T47D (cell line): Measurements from ENCODE around the gene ARHGEF5.
"Not testable (repeated sequence)": the region's sequence is repeated elsewhere in the genome, so short reads cannot be mapped to it uniquely, and the experiment has no call there.

Experiments
- DNase-seq, 2 experiments: peaks; one replicate each; pipeline versions ENCODE4 v3.0.0 to v3.0.0-alpha.2; 2011 to 2012; ENCODE audit warnings: low read depth in 1 of 2, low spot score in 1 of 2
- in situ Hi-C: cut with HindIII; loops from 2 replicates; pipeline ENCODE4 v1.10.0; 2016; ENCODE audit warnings: low sequenced_read_pairs, low pct_unique_long_range_greater_than_20kb

ARHGEF5 gene

DNA sequence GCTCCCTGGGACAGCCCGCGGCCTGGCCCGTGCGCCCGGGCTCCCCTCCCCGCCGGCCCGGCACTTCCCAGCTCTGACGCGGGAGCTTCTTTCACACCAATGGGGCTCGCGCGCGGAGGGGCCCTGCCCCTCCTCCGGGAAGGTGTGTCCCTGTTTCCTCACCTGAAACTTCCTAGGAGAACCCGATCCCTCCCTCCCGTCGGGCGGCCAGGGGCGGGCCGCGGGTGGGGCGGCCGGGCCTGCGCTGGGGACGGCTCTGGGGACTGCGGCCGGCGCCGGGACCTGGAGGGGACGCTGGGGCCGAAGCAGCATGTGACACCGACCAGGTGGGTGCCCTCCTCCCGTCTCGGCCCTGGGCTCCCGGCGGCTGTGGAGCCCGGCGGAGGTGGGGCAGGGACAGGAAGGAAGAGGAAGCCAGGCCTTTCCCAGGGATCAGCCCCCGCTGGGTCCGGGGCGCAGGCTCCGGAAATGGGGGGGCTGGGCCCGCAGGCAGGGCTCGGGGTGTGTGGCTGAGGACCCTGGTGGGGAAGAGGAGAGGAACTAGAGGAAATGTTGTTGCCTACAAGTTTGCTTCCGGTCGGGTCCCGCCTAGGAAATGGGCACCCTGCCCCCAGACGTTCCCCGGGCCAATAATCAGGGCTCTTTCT is at the start of gene ARHGEF5:
ARHGEF5 (plus strand) TSS at position 227 of the 647 bp plus-strand sequence. CDS start 7,268 bp downstream, outside the sequence.
- DNase-seq, in situ Hi-C loops: not testable (repeated sequence)

DNA sequence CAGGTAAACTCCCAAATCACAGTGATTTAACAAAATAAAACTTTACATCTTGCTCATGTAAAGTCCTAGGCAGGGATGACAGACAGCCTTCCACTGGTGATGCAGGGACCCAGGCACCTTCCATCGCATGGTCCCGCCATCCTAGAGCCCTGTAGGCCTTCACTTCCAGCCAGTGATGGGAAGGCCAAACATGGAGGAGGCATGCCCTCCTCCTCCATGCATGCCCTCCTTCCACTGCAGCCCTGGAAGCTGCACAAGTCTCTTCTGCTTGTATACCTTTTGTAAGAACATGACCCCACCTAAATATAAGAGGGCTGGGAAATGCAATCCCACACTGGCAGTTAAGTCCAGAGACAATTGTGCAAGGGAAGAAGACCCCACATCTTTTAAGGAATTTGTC is 45.5 kb upstream of the ARHGEF5 start:
- in situ Hi-C loops, DNase-seq: not testable (repeated sequence)

DNA sequence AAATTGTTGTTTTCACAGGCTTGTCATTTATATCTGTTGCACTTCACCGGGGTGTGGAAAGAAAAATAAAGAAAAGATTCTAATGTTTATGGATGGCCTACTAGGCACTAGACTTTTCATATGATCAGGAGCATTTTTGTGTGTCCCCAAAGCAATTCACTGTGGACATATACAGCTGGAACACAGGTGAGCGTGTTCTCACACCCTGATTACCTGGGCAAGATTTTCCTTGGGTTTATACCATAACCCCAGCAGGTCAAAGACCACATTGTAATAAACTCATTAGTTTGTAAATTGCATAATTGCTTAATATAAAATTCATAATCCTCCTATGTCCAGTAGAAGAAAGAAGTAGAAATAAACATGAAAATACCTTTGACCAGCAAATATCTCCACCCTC is 44.0 kb upstream of the ARHGEF5 start:
- not testable (repeated sequence) for DNase-seq

GRCh38 chr7:144311872-144312469 is 43.2 kb upstream of the ARHGEF5 start, which contains the start of gene OR2A1:
Gene OR2A1 (plus strand): TSS chr7:144312419. CDS start chr7:144318125, 5,706 bp downstream.
- DNase-seq, in situ Hi-C loops: not testable (repeated sequence)

More for the DNA sequence above, 44.0 kb upstream of the ARHGEF5 start:
- in situ Hi-C loops = not testable (repeated sequence)

GRCh38 chr7:144317537-144317936 is 37.7 kb upstream of the ARHGEF5 start:
- in situ Hi-C loops, DNase-seq: not testable (repeated sequence)

DNA sequence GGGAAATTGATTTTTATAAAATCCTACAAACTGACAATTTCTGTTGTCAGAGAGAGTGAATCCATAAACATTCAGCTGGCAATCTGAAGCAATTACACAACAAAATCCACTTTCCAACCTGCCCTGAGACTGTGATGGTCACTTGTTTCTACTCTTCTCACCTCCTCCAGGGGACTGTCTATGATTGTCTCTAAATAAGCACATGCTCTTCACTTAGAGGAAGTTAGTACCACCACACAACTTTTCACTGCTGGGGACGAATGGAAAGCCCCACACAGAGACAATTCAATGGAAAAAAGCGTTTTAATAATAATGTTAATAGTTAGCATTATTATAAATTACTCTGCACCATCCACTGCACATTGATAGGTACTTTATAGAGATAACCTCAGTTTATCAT is 35.7 kb upstream of the ARHGEF5 start:
- in situ Hi-C loops, DNase-seq: not testable (repeated sequence)

GRCh38 chr7:144321677-144322206 is 33.5 kb upstream of the ARHGEF5 start:
- DNase-seq, in situ Hi-C loops: not testable (repeated sequence)

DNA sequence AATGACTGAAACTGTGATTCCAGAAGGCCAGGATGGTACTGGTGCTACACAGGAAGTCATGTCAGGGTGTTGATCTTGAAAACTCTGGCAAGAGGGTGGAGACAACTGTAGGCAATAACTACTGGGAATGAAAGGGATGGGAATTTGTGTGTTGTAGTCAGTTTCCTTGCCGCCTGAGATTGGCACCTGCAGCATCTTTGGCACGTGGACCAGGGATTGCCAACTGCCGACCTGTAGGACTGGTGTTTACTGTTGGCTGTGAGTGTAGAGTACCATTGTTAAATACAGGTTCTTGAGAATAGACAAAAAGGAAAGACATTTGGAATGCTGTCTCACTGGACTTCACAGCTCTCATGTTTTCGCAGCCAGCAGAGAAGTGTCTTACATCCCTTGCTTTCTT is 31.8 kb upstream of the ARHGEF5 start:
- in situ Hi-C loops, DNase-seq: not testable (repeated sequence)

DNA sequence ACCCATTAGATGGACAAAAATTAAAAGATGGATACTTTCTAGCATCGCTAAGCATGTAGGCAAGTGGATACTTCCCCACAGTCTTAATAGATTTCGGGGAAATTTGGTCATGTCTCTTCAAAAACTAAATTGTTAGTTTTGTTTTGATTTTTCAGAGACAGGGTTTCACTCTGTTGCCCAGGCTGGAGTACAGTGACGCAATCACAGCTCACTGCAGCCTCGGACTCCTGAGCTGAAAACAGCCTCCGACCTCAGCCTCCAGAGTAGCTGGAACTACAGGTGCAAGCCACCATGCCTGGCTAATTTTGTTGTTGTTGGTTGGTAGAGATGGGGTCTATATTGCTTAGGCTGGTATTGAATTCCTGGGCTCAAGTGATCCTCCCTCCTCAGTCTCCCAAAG is 29.3 kb upstream of the ARHGEF5 start:
- in situ Hi-C loops = not testable (repeated sequence)

DNA sequence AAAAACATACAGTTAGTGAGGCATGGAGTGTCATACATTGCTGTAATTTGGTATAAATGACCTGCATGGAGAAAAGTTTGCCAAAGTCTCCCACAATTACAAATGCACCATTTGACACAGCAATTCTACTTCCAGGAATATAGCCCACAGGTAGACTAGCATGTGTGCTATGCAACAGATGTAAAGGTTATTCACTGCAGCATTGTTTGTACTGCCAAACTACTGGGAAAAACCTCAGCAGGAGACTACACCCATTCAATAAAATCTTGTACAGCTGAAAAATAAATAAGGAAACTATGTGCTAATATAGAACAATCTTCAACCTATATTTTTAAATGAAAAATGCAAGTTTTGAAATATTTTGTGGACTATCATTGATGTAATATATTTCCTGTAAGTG is 25.2 kb upstream of the ARHGEF5 start:
- DNase-seq, in situ Hi-C loops: not testable (repeated sequence)

More for the DNA sequence above, 29.3 kb upstream of the ARHGEF5 start:
- DNase-seq = not testable (repeated sequence)

- DNase-seq, in situ Hi-C loops: not testable (repeated sequence)
Measured at GRCh38 chr7:144331221-144331995, 23.8 kb upstream of the ARHGEF5 start.

DNA sequence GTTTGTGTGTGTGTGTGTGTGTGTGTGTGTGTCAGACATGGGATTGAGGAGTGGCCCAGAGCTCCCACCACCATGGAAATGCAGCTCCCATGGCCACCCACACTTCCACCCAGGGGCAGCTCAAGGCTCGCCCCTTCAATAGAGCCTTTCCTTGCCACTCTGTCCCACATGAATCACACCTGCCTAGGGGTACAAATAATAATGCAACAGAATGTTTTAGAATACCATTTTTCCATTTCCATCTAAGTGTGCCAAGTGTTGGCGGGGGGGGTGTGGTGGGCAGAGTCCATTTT is 23.3 kb upstream of the ARHGEF5 start:
- in situ Hi-C loops = not testable (repeated sequence)

DNA sequence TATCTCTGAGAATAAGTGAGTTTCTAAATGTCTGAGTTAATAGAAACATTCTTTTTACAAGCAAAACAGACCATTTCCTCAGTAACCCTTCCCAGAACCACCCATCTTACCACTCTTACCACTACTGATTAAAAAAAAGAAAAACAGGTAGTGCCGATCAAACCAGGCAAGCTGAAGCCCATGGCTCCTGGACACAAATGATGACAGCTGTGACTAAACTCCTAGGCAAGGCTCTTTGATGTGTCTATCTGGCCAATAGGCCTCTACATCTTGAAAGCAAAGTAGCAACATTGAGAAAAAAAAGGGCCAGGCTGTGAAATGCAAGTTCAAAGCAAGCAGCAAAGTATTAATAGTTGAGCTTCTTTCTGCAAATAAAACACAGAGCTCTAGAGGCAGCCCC is 6.6 kb upstream of the ARHGEF5 start:
- in situ Hi-C loops, DNase-seq: not testable (repeated sequence)

More for the DNA sequence above, 23.3 kb upstream of the ARHGEF5 start:
- DNase-seq = not testable (repeated sequence)

GRCh38 chr7:144351667-144352066 is 3.5 kb upstream of the ARHGEF5 start:
- DNase-seq, in situ Hi-C loops: not testable (repeated sequence)

DNA sequence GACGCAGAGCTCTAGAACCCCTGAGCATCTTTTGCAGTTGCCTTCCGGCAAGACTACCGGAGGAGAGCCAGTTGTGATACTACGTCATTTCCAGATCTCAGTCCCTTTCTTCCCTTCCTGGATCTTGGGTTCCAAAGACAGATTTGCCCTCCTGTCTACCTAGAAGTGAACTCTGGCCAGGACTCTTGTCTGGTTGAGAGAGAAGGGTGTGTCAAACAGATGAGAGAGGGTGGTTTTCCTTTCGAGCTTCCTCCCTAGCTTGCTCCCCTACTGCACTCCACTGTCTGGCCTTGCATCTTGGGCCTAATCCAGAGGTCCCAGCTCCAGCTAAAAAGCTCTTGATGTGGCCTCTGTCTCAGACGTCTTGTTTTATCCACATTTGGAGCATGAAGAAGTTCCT is 983 bp downstream of the ARHGEF5 start:
- DNase-seq, in situ Hi-C loops: not testable (repeated sequence)

GRCh38 chr7:144356860-144357259 is 1.7 kb downstream of the ARHGEF5 start:
- DNase-seq, in situ Hi-C loops: not testable (repeated sequence)

- DNase-seq, in situ Hi-C loops: not testable (repeated sequence)
Measured at GRCh38 chr7:144362061-144362460, 6.9 kb downstream of the ARHGEF5 start.

- in situ Hi-C loops, DNase-seq: not testable (repeated sequence)
Measured at GRCh38 chr7:144365523-144365922, 10.3 kb downstream of the ARHGEF5 start.
